MM.1S (cell line): ENCODE data around the gene ZBTB25.

ENCODE experiments used
- DNase-seq: peaks from one replicate; pipeline ENCODE4 v3.0.0-alpha.2; 2015
- H2AFZ ChIP-seq: fragments of 300-600 bp; sonication (generic); 2 replicates; pipeline ENCODE4 v1.6.0; 2016; ENCODE audit warnings: antibody characterized with exemption, low read length
- H3F3A ChIP-seq: fragments of 300-600 bp; sonication (generic); 2 replicates; pipeline ENCODE4 v1.6.1; 2016; ENCODE audit warnings: mild to moderate bottlenecking, antibody characterized with exemption, low read length, moderate library complexity, mixed read lengths; ENCODE audit not compliant: insufficient read depth
- H3K27ac ChIP-seq: fragments of 300-600 bp; sonication (generic); 2 replicates; pipeline ENCODE4 v1.5.1; 2016; ENCODE audit warnings: mild to moderate bottlenecking, low read length
- H3K27me3 ChIP-seq: fragments of 300-600 bp; sonication (generic); replicated peaks from 2 replicates; pipeline ENCODE4 v1.6.0; 2016; ENCODE audit warnings: low read length; ENCODE audit not compliant: insufficient read depth
- H3K36me3 ChIP-seq: fragments of 300-600 bp; sonication (generic); replicated peaks from 2 replicates; pipeline ENCODE4 v1.6.1; 2016; ENCODE audit warnings: mild to moderate bottlenecking, low read length, mixed read lengths; ENCODE audit not compliant: insufficient read depth
- H3K4me1 ChIP-seq: fragments of 300-600 bp; sonication (generic); 2 replicates; pipeline ENCODE4 v1.6.1; 2016; ENCODE audit warnings: low read length, mixed read lengths
- H3K4me2 ChIP-seq: fragments of 300-600 bp; sonication (generic); 2 replicates; pipeline ENCODE4 v1.6.0; 2016; ENCODE audit warnings: low read depth, low read length
- H3K4me3 ChIP-seq: fragments of 300-600 bp; sonication (generic); 2 replicates; pipeline ENCODE4 v1.5.1; 2016; ENCODE audit warnings: low read length, mixed read lengths
- H3K79me2 ChIP-seq: fragments of 300-600 bp; sonication (generic); 2 replicates; pipeline ENCODE4 v1.6.1; 2016; ENCODE audit warnings: mixed run types, low read length, mixed read lengths
- H3K9ac ChIP-seq: fragments of 300-600 bp; sonication (generic); 2 replicates; pipeline ENCODE4 v1.6.1; 2016; ENCODE audit warnings: low read length, mixed read lengths
- H3K9me2 ChIP-seq: fragments of 300-600 bp; sonication (generic); replicated peaks from 2 replicates; pipeline ENCODE4 v1.6.1; 2016; ENCODE audit warnings: mild to moderate bottlenecking, low read length, mixed read lengths; ENCODE audit not compliant: insufficient read depth
- H3K9me3 ChIP-seq: fragments of 300-600 bp; sonication (generic); replicated peaks from 2 replicates; pipeline ENCODE4 v1.6.1; 2016; ENCODE audit warnings: mild to moderate bottlenecking, low read length, mixed read lengths; ENCODE audit not compliant: insufficient read depth
- H4K20me1 ChIP-seq: fragments of 300-600 bp; sonication (generic); 2 replicates; pipeline ENCODE4 v1.6.1; 2016; ENCODE audit warnings: mild to moderate bottlenecking, low read length, moderate library complexity, mixed read lengths; ENCODE audit not compliant: insufficient read depth
- CTCF ChIP-seq: fragments of 300-600 bp; sonication (generic); IDR thresholded peaks from 2 replicates; pipeline ENCODE4 v1.5.1; 2016; ENCODE audit warnings: antibody characterized with exemption, low read length, mixed read lengths
- EZH2 ChIP-seq: fragments of 300-600 bp; sonication (generic); optimal IDR thresholded peaks from 2 replicates; pipeline ENCODE3; 2017; ENCODE audit warnings: low read depth, mild to moderate bottlenecking, antibody characterized with exemption, low read length, mixed read lengths
- EZH2phosphoT487 ChIP-seq: fragments of 300-600 bp; sonication (generic); IDR thresholded peaks from 2 replicates; pipeline ENCODE4 v1.6.1; 2018; ENCODE audit warnings: antibody characterized with exemption, low read length

Gene ZBTB25

GRCh38 chr14:64442300-64442988 is 61.2 kb downstream of the ZBTB25 start:
- no peak for TF ChIP-seq EZH2
- TF ChIP-seq CTCF = no peak
- no peak for TF ChIP-seq EZH2phosphoT487
- peaks cover 31% of the 10 kb centered on the region for H3K4me1 ChIP-seq
- no peak for DNase-seq
- H3K27ac ChIP-seq = no peak overlapping the region
- H3K9me3 ChIP-seq = no peaks in the 10 kb centered on the region
- no peaks in the 10 kb centered on the region for H3K9me2 ChIP-seq
- H3K4me2 ChIP-seq = no peak overlapping the region
- no peaks in the 10 kb centered on the region for H3K27me3 ChIP-seq
- H3K79me2 ChIP-seq = no peaks in the 10 kb centered on the region
- H4K20me1 ChIP-seq = no peaks in the 10 kb centered on the region
- no peak overlapping the region for H3K4me3 ChIP-seq
- H3F3A ChIP-seq = peaks cover 14% of the 10 kb centered on the region
- H2AFZ ChIP-seq = no peak overlapping the region
- no peak overlapping the region for H3K9ac ChIP-seq
- H3K36me3 ChIP-seq = no peaks in the 10 kb centered on the region

- Histone ChIP-seq H3K4me3 (no peak overlapping the region), H3K4me2 (no peak overlapping the region), H3K27me3 (no peaks in the 10 kb centered on the region), H3F3A (peaks cover 14% of the 10 kb centered on the region), H2AFZ (no peak overlapping the region), H3K4me1 (peaks cover 25% of the 10 kb centered on the region), H3K9me2 (no peaks in the 10 kb centered on the region), H3K36me3 (no peaks in the 10 kb centered on the region), H3K9me3 (no peaks in the 10 kb centered on the region), H4K20me1 (no peaks in the 10 kb centered on the region), H3K79me2 (no peaks in the 10 kb centered on the region), H3K27ac (no peak overlapping the region), H3K9ac (no peak overlapping the region)
- no peak for TF ChIP-seq EZH2
- TF ChIP-seq CTCF = no peak
- no peak for TF ChIP-seq EZH2phosphoT487
- no peak for DNase-seq
Measured at GRCh38 chr14:64440494-64440893, 63.1 kb downstream of the ZBTB25 start.

GRCh38 chr14:64439141-64439540 is 64.5 kb downstream of the ZBTB25 start:
- Histone ChIP-seq H3K9me3 (no peaks in the 10 kb centered on the region), H3K4me2 (no peak overlapping the region), H3K27me3 (no peaks in the 10 kb centered on the region), H4K20me1 (no peaks in the 10 kb centered on the region), H3K9ac (no peak overlapping the region), H3K4me1 (peaks cover 13% of the 10 kb centered on the region), H3K9me2 (no peaks in the 10 kb centered on the region), H3K36me3 (no peaks in the 10 kb centered on the region), H3K79me2 (no peaks in the 10 kb centered on the region), H3K27ac (no peak overlapping the region), H3F3A (peaks cover under 1% of the 10 kb centered on the region), H2AFZ (no peak overlapping the region), H3K4me3 (no peak overlapping the region)
- DNase-seq = no peak
- TF ChIP-seq EZH2 = no peak
- TF ChIP-seq EZH2phosphoT487 = no peak
- no peak for TF ChIP-seq CTCF
